Lung (tissue), 12 donors: Measurements from ENCODE around the gene HNRNPUL1. TPM values are rescaled to one million over a fixed set of nuclear protein-coding genes. Genes with fewer than 3 reads are reported as not detected.

Experiments used
- ATAC-seq: fragments of 200-7000 bp; cut with Tn5 transposase; one replicate; pipeline ENCODE4 v1.9.1; 2020; ENCODE audit warnings: moderate number of reproducible peaks; ENCODE audit not compliant: insufficient read depth, low FRiP score
- DNase-seq, 3 donors: peaks; one replicate each; pipeline ENCODE4 v3.0.0-alpha.2; 2013 to 2017
- H3K27ac ChIP-seq, 2 donors: one replicate each; pipeline ENCODE4 v1.5.1; 2013; ENCODE audit warnings: mild to moderate bottlenecking in 2 of 2, moderate library complexity in 2 of 2, control low read depth in 1 of 2, inconsistent platforms in 1 of 2, low read depth in 1 of 2, low read length in 1 of 2
- H3K27me3 ChIP-seq, 3 donors: one replicate each; pipeline ENCODE4 v1.5.1; 2013; ENCODE audit warnings: low read length in 2 of 3; ENCODE audit not compliant: control insufficient read depth in 3 of 3, insufficient read depth in 3 of 3
- H3K36me3 ChIP-seq, 4 donors: one replicate each; pipeline ENCODE4 v1.5.1; 2013; ENCODE audit warnings: low read length in 4 of 4, mild to moderate bottlenecking in 1 of 4, moderate library complexity in 1 of 4; ENCODE audit not compliant: control insufficient read depth in 4 of 4, insufficient read depth in 4 of 4
- H3K4me1 ChIP-seq, 5 donors: one replicate each; pipeline ENCODE4 v1.5.1; 2013; ENCODE audit warnings: low read length in 5 of 5, mild to moderate bottlenecking in 2 of 5, moderate library complexity in 1 of 5; ENCODE audit not compliant: control insufficient read depth in 5 of 5, insufficient read depth in 5 of 5
- H3K4me3 ChIP-seq: one replicate; pipeline ENCODE4 v1.5.1; 2013; ENCODE audit warnings: mild to moderate bottlenecking, control low read depth, moderate library complexity
- H3K9ac ChIP-seq, 2 donors: one replicate each; pipeline ENCODE4 v1.5.1; 2013; ENCODE audit warnings: low read length in 2 of 2, control low read depth in 1 of 2; ENCODE audit not compliant: insufficient read depth in 1 of 2
- H3K9me3 ChIP-seq, 4 donors: one replicate each; pipeline ENCODE4 v1.5.1; 2013; ENCODE audit warnings: low read length in 3 of 4, mild to moderate bottlenecking in 1 of 4, moderate library complexity in 1 of 4; ENCODE audit not compliant: control insufficient read depth in 4 of 4, insufficient read depth in 3 of 4
- CTCF ChIP-seq: IDR thresholded peaks from 2 replicates; pipeline ENCODE4 v1.5.1; 2012; ENCODE audit warnings: mild to moderate bottlenecking; ENCODE audit errors: control extremely low read depth, extremely low read depth
- WGBS, 2 donors: extraction: QIAGEN DNeasy Blood & Tissue Kit; methylation state at CpG; one replicate each; pipeline ENCODE4 v1.1.7; 2013; 5-methylcytosine and 5-hydroxymethylcytosine counted together
- polyA plus RNA-seq, 2 donors: library from polyadenylated mRNA; stranded (reverse); fragments of 200-250 nt; gene quantifications; one replicate each; pipeline ENCODE4 v1.2.1, GENCODE V29; 2013
- total RNA-seq, 2 donors: library from RNA; depleted of rRNA in 1 of 2; stranded (reverse); fragments of >200 nt in 1 of 2; gene quantifications; one replicate each; pipeline ENCODE4 v1.2.1, GENCODE V29; 2014 to 2021
- donor health status: control.
- donor health status: control.
- donor health status: Bipolar disorder and iron deficiency.
- donor health status: healthy.
- donor health status: DM: yes; HTN: yes; CAD: no.

HNRNPUL1 gene
- total and polyA plus RNA-seq, 4 donors, result 92.2 to 198 (median 144) TPM

- Histone ChIP-seq H3K4me1 (peaks cover 11 to 34% (median 30%) of the 10 kb centered on the region in 5 donors), H3K9me3 (no peaks in the 10 kb centered on the region), H3K36me3 (peaks cover 41 to 72% (median 65%) of the 10 kb centered on the region in 4 donors), H3K27ac (peak overlapping the region in 1 of 2 donors; percentile 34), H3K27me3 (no peaks in the 10 kb centered on the region), H3K4me3 (no peak overlapping the region), H3K9ac (no peak overlapping the region)
- DNase-seq (no peak), ATAC-seq (no peak)
- TF ChIP-seq CTCF, result no peak
- WGBS, 2 donors, result 64 to 80% methylated on average over 6 of the region's 6 CpGs
Observed at GRCh38 chr19:41295499-41295898, 31.3 kb downstream of the HNRNPUL1 start.

- WGBS, 2 donors, result 59 to 77% methylated on average over 2 of the region's 2 CpGs
- no peaks in the 10 kb centered on the region for H3K9me3 ChIP-seq
- H3K4me1 ChIP-seq, result peaks cover 11 to 34% (median 30%) of the 10 kb centered on the region in 5 donors
- H3K27ac ChIP-seq, result peak overlapping the region; percentile 48 to 66
- TF ChIP-seq CTCF, result no peak
- peaks cover 39 to 71% (median 66%) of the 10 kb centered on the region in 4 donors for H3K36me3 ChIP-seq
- H3K9ac ChIP-seq, result peak overlapping the region in 1 of 2 donors; percentile 58
- H3K4me3 ChIP-seq, result no peak overlapping the region
- ATAC-seq, result no peak
- no peak for DNase-seq
- no peaks in the 10 kb centered on the region for H3K27me3 ChIP-seq
Observed at GRCh38 chr19:41296433-41296871, 32.3 kb downstream of the HNRNPUL1 start.

GRCh38 chr19:41297628-41298347, 33.6 kb downstream of the HNRNPUL1 start:
- Histone ChIP-seq H3K4me3 (no peak overlapping the region), H3K36me3 (peaks cover 26 to 64% (median 61%) of the 10 kb centered on the region in 4 donors), H3K27ac (peak overlapping the region; percentile 86 to 93), H3K9me3 (no peaks in the 10 kb centered on the region), H3K9ac (peak overlapping the region; percentile 42 to 75), H3K4me1 (peaks cover 11 to 34% (median 30%) of the 10 kb centered on the region in 5 donors), H3K27me3 (no peaks in the 10 kb centered on the region)
- WGBS, 2 donors, result 67% methylated on average over 7 of the region's 7 CpGs
- ATAC-seq (no peak), DNase-seq (no peak)
- no peak for TF ChIP-seq CTCF
